Measurements from ENCODE around the gene FN1.
"Not testable (repeated sequence)": the region's sequence is repeated elsewhere in the genome, so short reads cannot be mapped to it uniquely, and the experiment has no call there.

Gene FN1

DNA sequence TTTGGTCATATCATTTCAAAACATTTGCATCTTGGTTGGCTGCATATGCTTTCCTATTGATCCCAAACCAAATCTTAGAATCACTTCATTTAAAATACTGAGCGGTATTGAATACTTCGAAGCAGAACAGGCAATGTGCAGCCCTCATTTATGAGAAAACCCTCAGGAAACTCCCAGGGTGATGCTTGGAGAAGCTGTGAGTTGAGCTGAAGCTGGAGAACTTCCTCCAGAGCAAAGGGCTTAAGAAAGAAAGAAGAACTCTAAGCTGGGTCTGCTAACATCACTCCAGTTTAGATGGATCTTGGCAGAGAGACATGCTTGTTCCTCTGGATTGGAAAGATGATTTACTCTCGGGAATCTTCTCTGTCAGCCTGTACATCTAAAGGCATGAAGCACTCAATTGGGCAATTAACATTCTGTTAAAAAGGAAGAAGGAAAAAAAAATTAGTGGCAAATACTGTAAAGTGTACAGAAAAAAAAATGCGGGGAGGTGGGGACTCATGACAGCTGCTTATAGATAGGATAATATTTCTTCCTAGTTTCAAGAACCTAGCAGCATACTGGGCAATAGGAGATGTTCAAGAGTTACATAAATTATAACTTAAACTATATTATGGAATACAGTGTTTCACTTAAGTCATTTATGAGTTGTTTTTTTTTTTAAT is 74.5 kb downstream of the FN1 start:
- Histone ChIP-seq H3K9me3 (ENCODE audit: control insufficient read depth, insufficient read depth, low read depth, low read length) (no peaks in the 10 kb centered on the region), H3K36me3 (ENCODE audit: control insufficient read depth, insufficient read depth, low read length) (peaks cover 69% of the 10 kb centered on the region), H3K4me1 (ENCODE audit: control insufficient read depth, insufficient read depth, low read length) (0 out of 2 replicates have a peak, but pooled peaks cover 4% of the 10 kb centered on the region), H3K27me3 (ENCODE audit: control insufficient read depth, insufficient read depth, low read length) (no peaks in the 10 kb centered on the region), H3K4me3 (ENCODE audit: low read depth, low read length) (no peak overlapping the region), H3K27ac (ENCODE audit: low read depth, low read length) (no peak overlapping the region), H3K9ac (ENCODE audit: low read length) (no peak overlapping the region)

DNA sequence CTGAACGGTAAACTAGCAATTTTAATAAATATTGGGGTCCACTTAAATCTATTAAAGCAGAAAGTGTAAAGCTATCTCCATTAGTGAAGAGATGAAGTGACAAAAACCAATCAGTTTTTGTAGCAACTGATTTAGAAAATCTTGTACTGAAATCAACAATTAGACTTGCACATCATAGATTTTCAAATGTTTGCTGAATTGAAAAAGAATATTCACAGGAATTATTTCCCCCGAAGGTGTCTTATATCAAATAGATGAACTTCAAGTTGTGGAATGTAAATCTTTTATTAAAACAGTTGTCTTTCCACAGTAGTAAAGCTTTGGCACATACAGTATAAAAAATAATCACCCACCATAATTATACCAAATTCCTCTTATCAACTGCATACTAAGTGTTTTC is 75.3 kb downstream of the FN1 start:
- H3K27me3 ChIP-seq (ENCODE audit: control insufficient read depth, insufficient read depth, low read length): no peaks in the 10 kb centered on the region
- 0 out of 2 replicates have a peak, but pooled peaks cover 4% of the 10 kb centered on the region for H3K4me1 ChIP-seq (ENCODE audit: control insufficient read depth, insufficient read depth, low read length)
- H3K4me3 ChIP-seq (ENCODE audit: low read depth, low read length): no peak overlapping the region
- H3K27ac ChIP-seq (ENCODE audit: low read depth, low read length): no peak overlapping the region
- peaks cover 65% of the 10 kb centered on the region for H3K36me3 ChIP-seq (ENCODE audit: control insufficient read depth, insufficient read depth, low read length)
- H3K9ac ChIP-seq (ENCODE audit: low read length): no peak overlapping the region
- H3K9me3 ChIP-seq (ENCODE audit: control insufficient read depth, insufficient read depth, low read depth, low read length): no peaks in the 10 kb centered on the region

DNA sequence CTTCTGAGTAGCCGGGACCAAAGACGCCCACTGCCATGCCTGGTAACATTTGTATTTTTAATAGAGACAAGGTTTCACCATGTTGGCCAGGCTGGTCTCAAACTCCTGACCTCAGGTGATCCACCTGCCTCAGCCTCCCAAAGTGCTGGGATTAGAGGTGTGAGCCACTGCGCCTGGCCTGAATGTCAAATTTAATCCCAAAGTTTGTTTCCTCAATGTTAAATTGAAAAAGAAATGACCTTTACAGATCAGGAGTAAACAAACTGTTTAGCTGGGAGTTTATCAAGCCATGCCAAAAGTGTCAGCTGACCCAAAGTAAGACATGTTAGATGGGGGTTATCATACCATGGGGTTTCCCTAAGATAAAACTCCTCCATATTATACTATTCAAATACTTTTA is 75.8 kb downstream of the FN1 start:
- H3K27me3 ChIP-seq (ENCODE audit: control insufficient read depth, insufficient read depth, low read length); H3K4me3 ChIP-seq (ENCODE audit: low read depth, low read length); H3K4me1 ChIP-seq (ENCODE audit: control insufficient read depth, insufficient read depth, low read length); H3K9me3 ChIP-seq (ENCODE audit: control insufficient read depth, insufficient read depth, low read depth, low read length); H3K9ac ChIP-seq (ENCODE audit: low read length); H3K27ac ChIP-seq (ENCODE audit: low read depth, low read length): not testable (repeated sequence)
- peaks cover 65% of the 10 kb centered on the region for H3K36me3 ChIP-seq (ENCODE audit: control insufficient read depth, insufficient read depth, low read length)

- no peak overlapping the region for H3K9ac ChIP-seq (ENCODE audit: low read length)
- peaks cover 60% of the 10 kb centered on the region for H3K36me3 ChIP-seq (ENCODE audit: control insufficient read depth, insufficient read depth, low read length)
- 0 out of 2 replicates have a peak, but pooled peaks cover 4% of the 10 kb centered on the region for H3K4me1 ChIP-seq (ENCODE audit: control insufficient read depth, insufficient read depth, low read length)
- H3K27ac ChIP-seq (ENCODE audit: low read depth, low read length): no peak overlapping the region
- H3K9me3 ChIP-seq (ENCODE audit: control insufficient read depth, insufficient read depth, low read depth, low read length): no peaks in the 10 kb centered on the region
- no peak overlapping the region for H3K4me3 ChIP-seq (ENCODE audit: low read depth, low read length)
- no peaks in the 10 kb centered on the region for H3K27me3 ChIP-seq (ENCODE audit: control insufficient read depth, insufficient read depth, low read length)
These were observed 76.3 kb downstream of the FN1 start for GRCh38 chr2:215359576-215359922.

DNA sequence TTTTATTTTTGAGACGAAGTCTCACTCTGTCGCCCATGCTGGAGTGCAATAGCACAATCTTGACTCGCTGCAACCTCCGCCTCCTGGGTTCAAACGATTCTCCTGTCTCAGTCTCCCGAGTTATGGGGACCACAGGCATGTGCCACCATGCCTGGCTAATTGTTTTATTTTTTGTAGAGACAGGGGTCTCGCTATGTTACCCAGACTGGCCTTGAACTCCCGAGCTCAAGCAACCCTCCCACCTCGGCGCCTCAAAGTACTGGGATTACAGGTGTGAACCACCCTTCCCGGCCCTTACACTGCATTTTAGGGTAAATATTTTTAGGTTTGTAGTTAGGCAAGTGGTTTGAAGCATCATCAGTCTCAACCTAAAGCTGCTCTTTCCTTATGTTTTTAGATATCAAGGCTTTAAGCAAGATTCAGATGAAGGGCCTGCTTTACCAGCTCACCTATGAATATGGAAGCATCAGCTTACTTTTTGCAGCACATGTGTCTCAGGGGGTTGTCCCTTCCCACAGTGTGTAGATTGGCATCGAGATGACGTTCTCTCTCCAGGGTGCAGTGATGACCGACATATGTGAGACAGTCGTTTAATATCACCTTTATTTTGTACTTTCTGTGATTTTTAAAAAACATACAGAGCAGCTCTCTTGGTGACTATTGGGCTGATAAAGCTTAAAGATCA is 76.8 kb downstream of the FN1 start:
- H3K9me3 ChIP-seq (ENCODE audit: control insufficient read depth, insufficient read depth, low read depth, low read length): no peaks in the 10 kb centered on the region
- H3K36me3 ChIP-seq (ENCODE audit: control insufficient read depth, insufficient read depth, low read length): peaks cover 55% of the 10 kb centered on the region
- H3K9ac ChIP-seq (ENCODE audit: low read length): no peak overlapping the region
- 0 out of 2 replicates have a peak, but pooled peaks cover 4% of the 10 kb centered on the region for H3K4me1 ChIP-seq (ENCODE audit: control insufficient read depth, insufficient read depth, low read length)
- H3K27ac ChIP-seq (ENCODE audit: low read depth, low read length): no peak overlapping the region
- H3K4me3 ChIP-seq (ENCODE audit: low read depth, low read length): no peak overlapping the region
- no peaks in the 10 kb centered on the region for H3K27me3 ChIP-seq (ENCODE audit: control insufficient read depth, insufficient read depth, low read length)

DNA sequence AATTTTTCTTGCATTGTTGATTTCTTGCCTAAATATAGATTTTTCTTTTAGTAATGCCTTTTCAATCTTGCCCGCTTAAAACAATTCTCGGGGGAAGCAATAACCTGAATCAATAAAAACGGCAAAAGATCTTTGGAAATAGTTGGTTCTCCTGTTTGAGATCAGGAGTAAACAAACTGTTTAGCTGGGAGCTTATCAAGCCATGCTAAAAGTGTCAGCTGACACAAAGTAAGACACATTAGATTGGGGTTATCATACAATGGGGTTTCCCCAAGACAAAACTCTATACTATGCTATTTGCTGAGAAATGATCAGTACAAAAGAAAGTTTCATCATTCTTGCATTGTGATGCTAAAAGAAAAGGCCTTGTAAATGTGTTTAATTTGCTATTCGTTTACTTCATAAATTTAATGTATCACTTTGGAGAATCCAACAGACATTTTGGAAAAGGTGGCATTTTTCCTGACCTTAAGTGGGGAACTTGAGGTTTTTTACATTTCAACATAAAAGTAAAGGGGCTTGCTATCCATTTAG is 77.5 kb downstream of the FN1 start:
- H3K9me3 ChIP-seq (ENCODE audit: control insufficient read depth, insufficient read depth, low read depth, low read length): no peaks in the 10 kb centered on the region
- H3K4me3 ChIP-seq (ENCODE audit: low read depth, low read length): no peak overlapping the region
- H3K4me1 ChIP-seq (ENCODE audit: control insufficient read depth, insufficient read depth, low read length): 0 out of 2 replicates have a peak, but pooled peaks cover 4% of the 10 kb centered on the region
- H3K9ac ChIP-seq (ENCODE audit: low read length): no peak overlapping the region
- H3K27ac ChIP-seq (ENCODE audit: low read depth, low read length): no peak overlapping the region
- no peaks in the 10 kb centered on the region for H3K27me3 ChIP-seq (ENCODE audit: control insufficient read depth, insufficient read depth, low read length)
- H3K36me3 ChIP-seq (ENCODE audit: control insufficient read depth, insufficient read depth, low read length): peaks cover 49% of the 10 kb centered on the region

GRCh38 chr2:215357660-215358059 is 78.2 kb downstream of the FN1 start:
- Histone ChIP-seq H3K27ac (ENCODE audit: low read depth, low read length) (no peak overlapping the region), H3K4me3 (ENCODE audit: low read depth, low read length) (no peak overlapping the region), H3K36me3 (ENCODE audit: control insufficient read depth, insufficient read depth, low read length) (peaks cover 44% of the 10 kb centered on the region)

DNA sequence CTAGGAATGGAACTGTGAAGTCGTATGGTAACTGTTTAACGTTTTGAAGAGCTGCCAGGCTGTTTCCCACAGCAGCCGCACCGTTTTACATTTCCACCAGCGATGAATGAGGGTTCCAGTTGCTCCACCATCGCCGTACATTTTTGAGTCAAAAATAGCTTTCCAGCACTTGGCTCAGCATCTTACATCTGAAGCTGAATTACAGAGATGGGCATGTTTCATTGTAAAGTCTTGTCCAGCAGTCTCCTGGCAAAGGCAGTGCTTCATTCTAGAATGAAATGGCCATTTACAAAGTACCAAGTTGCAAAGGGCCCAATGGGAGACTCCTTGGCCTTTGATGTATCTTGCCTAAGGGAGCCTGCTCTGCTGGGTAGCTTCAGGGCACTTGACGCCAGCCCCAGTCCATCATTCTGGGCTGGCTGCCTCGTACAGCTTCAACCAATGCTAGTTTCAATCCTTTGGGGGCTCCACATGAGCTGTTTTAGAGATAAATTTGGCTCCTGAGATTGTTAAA is 78.9 kb downstream of the FN1 start:
- peaks cover 38% of the 10 kb centered on the region for H3K36me3 ChIP-seq (ENCODE audit: control insufficient read depth, insufficient read depth, low read length)
- H3K27ac ChIP-seq (ENCODE audit: low read depth, low read length): no peak overlapping the region
- H3K27me3 ChIP-seq (ENCODE audit: control insufficient read depth, insufficient read depth, low read length): no peaks in the 10 kb centered on the region
- H3K9me3 ChIP-seq (ENCODE audit: control insufficient read depth, insufficient read depth, low read depth, low read length): no peaks in the 10 kb centered on the region
- H3K4me3 ChIP-seq (ENCODE audit: low read depth, low read length): no peak overlapping the region
- 0 out of 2 replicates have a peak, but pooled peaks cover 4% of the 10 kb centered on the region for H3K4me1 ChIP-seq (ENCODE audit: control insufficient read depth, insufficient read depth, low read length)
- H3K9ac ChIP-seq (ENCODE audit: low read length): no peak overlapping the region

More at GRCh38 chr2:215357660-215358059, 78.2 kb downstream of the FN1 start:
- Histone ChIP-seq H3K9me3 (ENCODE audit: control insufficient read depth, insufficient read depth, low read depth, low read length) (no peaks in the 10 kb centered on the region), H3K27me3 (ENCODE audit: control insufficient read depth, insufficient read depth, low read length) (no peaks in the 10 kb centered on the region), H3K9ac (ENCODE audit: low read length) (no peak overlapping the region), H3K4me1 (ENCODE audit: control insufficient read depth, insufficient read depth, low read length) (0 out of 2 replicates have a peak, but pooled peaks cover 4% of the 10 kb centered on the region)

- H3K9ac ChIP-seq (ENCODE audit: low read length): no peak overlapping the region
- no peak overlapping the region for H3K4me3 ChIP-seq (ENCODE audit: low read depth, low read length)
- no peaks in the 10 kb centered on the region for H3K9me3 ChIP-seq (ENCODE audit: control insufficient read depth, insufficient read depth, low read depth, low read length)
- H3K4me1 ChIP-seq (ENCODE audit: control insufficient read depth, insufficient read depth, low read length): 0 out of 2 replicates have a peak, but pooled peaks cover 4% of the 10 kb centered on the region
- H3K36me3 ChIP-seq (ENCODE audit: control insufficient read depth, insufficient read depth, low read length): peaks cover 37% of the 10 kb centered on the region
- no peaks in the 10 kb centered on the region for H3K27me3 ChIP-seq (ENCODE audit: control insufficient read depth, insufficient read depth, low read length)
- H3K27ac ChIP-seq (ENCODE audit: low read depth, low read length): no peak overlapping the region
These were observed 79.4 kb downstream of the FN1 start for GRCh38 chr2:215356334-215356947.

- Histone ChIP-seq H3K4me1 (ENCODE audit: control insufficient read depth, insufficient read depth, low read length) (0 out of 2 replicates have a peak, but pooled peaks cover 4% of the 10 kb centered on the region), H3K27ac (ENCODE audit: low read depth, low read length) (no peak overlapping the region), H3K36me3 (ENCODE audit: control insufficient read depth, insufficient read depth, low read length) (peaks cover 37% of the 10 kb centered on the region), H3K9ac (ENCODE audit: low read length) (no peak overlapping the region), H3K4me3 (ENCODE audit: low read depth, low read length) (no peak overlapping the region), H3K9me3 (ENCODE audit: control insufficient read depth, insufficient read depth, low read depth, low read length) (no peaks in the 10 kb centered on the region), H3K27me3 (ENCODE audit: control insufficient read depth, insufficient read depth, low read length) (no peaks in the 10 kb centered on the region)
These were observed 80.1 kb downstream of the FN1 start for GRCh38 chr2:215355801-215356200.

Measured in HUES6 (cell line).